HG03354 (cell line): Measurements from ENCODE around the gene NRN1L.
A peak's percentile ranks its signal among the peaks of the same experiment; 100 is the strongest.

ENCODE experiments used
- ATAC-seq: cut with Tn5 transposase; IDR thresholded peaks from one replicate; pipeline ENCODE4 v1.9.1; 2021; ENCODE audit warnings: mild to moderate bottlenecking; ENCODE audit not compliant: unreplicated experiment, poor library complexity, severe bottlenecking

NRN1L gene

GRCh38 chr16:67880584-67880983 is 4.1 kb upstream of the NRN1L start:
- ATAC-seq = no peak

- no peak for ATAC-seq
Observed at GRCh38 chr16:67881621-67882161, 3.0 kb upstream of the NRN1L start.

GRCh38 chr16:67882374-67883145 is 2.1 kb upstream of the NRN1L start:
- ATAC-seq = no peak

GRCh38 chr16:67883146-67883871 is 1.4 kb upstream of the NRN1L start:
- no peak for ATAC-seq

- no peak for ATAC-seq
Observed at GRCh38 chr16:67883872-67884261, 818 bp upstream of the NRN1L start.

GRCh38 chr16:67885545-67885944 is 860 bp downstream of the NRN1L start:
- ATAC-seq = no peak

- ATAC-seq = no peak
Observed at GRCh38 chr16:67885976-67886375, 1.3 kb downstream of the NRN1L start.

DNA sequence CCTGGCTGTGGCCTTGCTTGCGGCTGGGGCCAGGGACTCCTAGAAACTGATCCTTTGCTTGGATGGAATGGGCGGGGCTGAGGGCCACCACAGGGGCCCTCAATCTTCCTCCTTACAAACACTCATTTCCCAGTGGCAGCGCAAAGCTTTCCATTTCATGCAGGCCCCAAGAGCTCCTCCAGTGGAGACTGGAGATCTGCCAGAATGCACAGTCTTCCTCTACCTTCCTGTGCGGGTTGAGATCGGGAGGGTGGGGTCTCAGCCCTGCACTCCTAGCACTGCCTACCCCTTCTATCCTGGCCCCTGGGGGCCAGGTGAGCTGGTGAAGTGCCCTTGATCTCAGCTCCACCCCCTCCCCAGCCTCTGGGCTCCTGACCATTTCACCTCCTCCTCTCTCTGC is 1.7 kb downstream of the NRN1L start:
- ATAC-seq = no peak

DNA sequence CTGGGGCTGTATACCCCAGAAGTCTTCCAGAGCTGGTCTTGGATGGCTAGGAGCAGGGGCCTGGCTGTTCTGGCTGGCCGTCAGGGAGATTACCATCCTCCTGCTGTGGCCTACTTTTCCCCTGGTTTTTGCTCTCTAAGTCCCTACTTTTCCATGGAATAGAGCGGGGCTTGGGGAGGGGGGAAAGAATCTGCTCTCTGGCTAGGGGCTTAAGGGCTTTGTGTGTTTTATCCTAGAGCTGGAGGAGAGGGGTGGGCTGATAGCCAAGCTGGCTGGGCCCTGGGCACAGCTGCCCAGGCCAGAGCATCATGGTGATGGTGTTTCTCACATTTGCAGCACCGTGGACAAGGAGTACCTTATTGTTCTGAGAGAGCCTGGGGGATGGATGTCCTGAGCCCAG is 3.6 kb downstream of the NRN1L start:
- no peak for ATAC-seq

GRCh38 chr16:67892375-67892774 is 7.7 kb downstream of the NRN1L start:
- ATAC-seq = no peak

DNA sequence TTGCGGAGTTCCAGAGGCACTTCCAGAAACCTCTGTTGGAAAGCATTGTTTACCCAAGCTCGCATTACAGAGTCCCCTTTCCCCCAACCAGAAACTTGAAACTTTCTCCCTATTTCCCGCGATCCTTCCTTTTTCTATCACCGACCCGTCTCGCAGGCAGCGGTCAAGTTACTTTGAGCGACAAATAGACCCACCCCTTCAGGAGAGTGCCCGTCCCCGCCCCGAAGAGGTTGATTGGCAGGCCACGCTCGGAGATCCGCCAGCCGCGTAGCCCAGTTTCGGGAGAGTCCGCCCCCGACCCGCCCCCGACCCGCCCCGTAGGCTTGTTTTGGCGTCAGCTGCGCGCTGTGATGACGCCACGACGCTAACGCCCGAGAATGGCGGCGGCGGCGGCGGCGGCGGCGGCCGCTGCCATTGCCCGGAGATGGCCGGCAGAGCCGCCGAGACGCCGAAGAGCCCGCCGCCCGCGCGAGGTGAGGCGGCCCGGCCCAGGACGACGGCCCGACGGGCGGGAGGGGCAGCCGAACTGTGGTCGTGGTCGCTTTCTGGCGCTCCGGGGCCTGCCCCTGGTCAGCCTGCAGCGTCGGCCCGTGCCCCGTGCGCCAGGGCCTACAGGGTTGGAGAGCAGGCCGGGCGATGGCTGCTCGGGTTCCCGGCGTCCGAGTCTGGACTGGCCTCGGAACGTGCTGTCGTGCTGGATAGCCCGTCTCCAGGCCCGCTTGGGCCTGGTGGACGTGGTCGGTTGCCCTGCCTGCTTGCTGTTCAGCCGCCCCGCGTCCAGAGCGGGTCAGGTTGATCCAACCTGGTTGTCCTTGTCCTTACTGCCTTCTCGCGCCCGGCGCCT is 8.4 kb downstream of the NRN1L start, which contains the start of gene PSKH1:
TSS of gene PSKH1 (plus strand) at position 356 of the 844 bp plus-strand sequence. CDS start 15,496 bp downstream, outside the sequence.
- ATAC-seq = peak; percentile 94

DNA sequence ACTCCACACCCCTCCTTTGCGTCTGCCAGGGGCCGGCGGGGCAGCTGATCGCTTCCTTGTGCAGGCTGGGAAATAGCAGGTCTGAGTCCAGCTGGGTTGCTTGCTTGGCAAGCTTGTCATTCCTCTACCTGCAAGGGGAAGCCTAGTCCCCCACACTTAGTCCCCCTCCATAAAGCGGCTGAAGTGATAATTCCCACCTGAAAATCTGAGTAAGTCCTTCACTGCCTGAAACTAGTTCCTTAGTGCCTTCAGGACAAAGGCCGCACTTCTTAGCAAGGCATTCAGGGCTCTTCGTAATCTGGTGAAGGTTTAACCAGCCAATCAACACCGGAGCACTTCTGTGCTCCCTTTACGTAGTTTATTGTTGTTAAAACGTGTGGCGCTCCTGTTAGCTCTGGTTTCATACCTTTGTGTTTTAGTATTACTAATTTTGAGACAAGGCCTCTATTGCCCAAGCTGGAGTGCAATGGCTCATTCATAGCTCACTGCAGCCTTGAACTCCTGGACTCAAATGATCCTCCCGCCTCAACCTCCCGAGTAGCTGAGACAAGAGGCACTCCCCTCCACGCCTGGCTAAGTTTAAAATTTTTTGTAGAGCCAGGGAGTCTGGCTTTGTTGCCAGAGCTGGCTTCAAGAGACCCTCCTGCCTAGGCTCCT is 9.2 kb downstream of the NRN1L start:
- no peak for ATAC-seq

- no peak for ATAC-seq
Observed at GRCh38 chr16:67897231-67897630, 12.5 kb downstream of the NRN1L start.

GRCh38 chr16:67901734-67902133 is 17.0 kb downstream of the NRN1L start:
- ATAC-seq = no peak

- no peak for ATAC-seq
Observed at GRCh38 chr16:67902831-67903230, 18.1 kb downstream of the NRN1L start.

DNA sequence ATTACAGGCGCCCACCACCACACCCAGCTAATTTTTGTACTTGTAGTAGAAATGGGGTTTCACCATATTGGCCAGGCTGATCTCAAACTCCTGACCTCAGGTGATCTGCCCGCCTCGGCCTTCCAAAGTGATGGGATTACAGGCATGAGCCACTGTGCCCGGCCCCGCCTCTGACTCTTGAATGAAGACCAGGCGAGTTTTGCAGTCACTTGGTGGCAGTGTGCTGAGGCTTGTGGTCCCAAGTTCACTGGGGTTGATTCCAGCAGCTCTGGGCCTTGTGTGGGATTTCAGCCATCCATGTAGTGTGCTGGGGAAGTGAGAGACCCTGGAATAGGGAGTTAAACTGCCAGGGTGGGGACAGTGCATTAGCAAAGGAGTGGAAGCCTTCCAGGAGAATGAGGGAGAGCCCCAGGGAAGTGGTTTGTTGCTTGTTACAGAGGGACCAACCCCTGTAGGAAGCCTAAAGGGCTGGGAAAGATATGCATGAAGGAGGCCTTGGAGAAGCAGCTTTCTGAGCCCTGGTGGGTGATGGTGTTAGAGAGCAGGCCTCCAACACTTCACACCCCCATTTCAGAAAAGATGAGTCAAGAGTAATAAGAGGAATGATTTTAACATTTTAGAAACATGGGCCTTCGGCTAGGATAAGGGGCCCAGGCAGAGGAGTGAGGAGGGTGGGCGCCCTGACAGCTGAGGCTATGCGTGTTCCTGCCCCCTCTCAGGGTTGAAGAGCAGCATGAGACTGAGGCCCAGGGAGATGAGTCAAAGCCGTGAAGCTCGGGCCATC is 22.9 kb downstream of the NRN1L start:
- no peak for ATAC-seq

- no peak for ATAC-seq
Observed at GRCh38 chr16:67909056-67909742, 24.5 kb downstream of the NRN1L start.

DNA sequence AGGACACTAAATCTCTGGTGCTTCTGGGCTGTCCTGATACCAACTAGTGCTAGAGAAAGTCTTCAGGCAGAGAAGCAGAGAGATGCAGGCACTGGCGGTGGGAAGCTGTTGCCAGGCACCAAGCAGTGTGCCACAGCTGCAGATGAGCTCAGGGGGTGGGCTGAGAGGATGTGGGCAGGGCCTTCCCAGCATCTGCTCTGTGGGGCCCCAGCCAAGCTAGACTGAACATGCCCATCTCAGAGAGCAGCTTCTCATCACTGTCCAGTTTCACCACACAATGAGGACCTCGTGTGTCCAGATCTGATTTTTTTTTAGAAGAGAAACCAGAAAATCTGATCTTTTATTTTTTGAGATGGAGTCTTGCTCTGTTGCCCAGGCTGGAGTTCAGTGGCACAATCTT is 25.5 kb downstream of the NRN1L start:
- ATAC-seq = no peak
